HepG2 (cell line): ENCODE measurements around the gene SUDS3. TPM values are rescaled to one million over a fixed set of nuclear protein-coding genes. Genes with fewer than 3 reads are reported as not detected.

ENCODE experiments used
- CBX1 ChIP-seq: IDR thresholded peaks from one replicate; pipeline ENCODE4 v1.6.1; 2016; ENCODE audit warnings: antibody characterized with exemption, low read depth
- GATAD2A ChIP-seq: IDR thresholded peaks from 2 replicates; pipeline ENCODE4 v1.6.1; 2016
- HIVEP1 ChIP-seq: sonication (generic); formaldehyde crosslinking; IDR thresholded peaks from 2 replicates; pipeline ENCODE4 v1.4.0; 2020; ENCODE audit warnings: mild to moderate bottlenecking, missing genetic modification reagents
- HMG20A ChIP-seq: IDR thresholded peaks from 2 replicates; pipeline ENCODE4 v1.6.1; 2016; ENCODE audit warnings: borderline replicate concordance
- HMGA1 ChIP-seq: sonication (generic); formaldehyde crosslinking; conservative IDR thresholded peaks from 2 replicates; pipeline ENCODE4 v1.4.0; 2020; ENCODE audit warnings: missing genetic modification reagents
- KLF11 ChIP-seq: IDR thresholded peaks from 2 replicates; pipeline ENCODE4 v1.6.1; 2016; ENCODE audit warnings: missing compliant biosample characterization
- NCOA5 ChIP-seq: sonication (generic); formaldehyde crosslinking; IDR thresholded peaks from 2 replicates; pipeline ENCODE4 v1.4.0; 2020; ENCODE audit warnings: missing genetic modification reagents
- NR1H2 ChIP-seq: sonication (generic); formaldehyde crosslinking; IDR thresholded peaks from 2 replicates; pipeline ENCODE4 v1.8.1; 2022; ENCODE audit warnings: low read depth, missing genetic modification reagents, borderline replicate concordance
- SNAPC2 ChIP-seq: sonication (generic); formaldehyde crosslinking; IDR thresholded peaks from 2 replicates; pipeline ENCODE4 v1.8.1; 2022; ENCODE audit warnings: mild to moderate bottlenecking, missing genetic modification reagents
- STAG1 ChIP-seq: sonication (generic); formaldehyde crosslinking; IDR thresholded peaks from 2 replicates; pipeline ENCODE4 v1.4.0; 2020; ENCODE audit warnings: missing genetic modification reagents
- TEAD3 ChIP-seq: optimal IDR thresholded peaks from 2 replicates; pipeline ENCODE3; 2016; ENCODE audit warnings: borderline replicate concordance
- ZNF350 ChIP-seq: sonication (generic); formaldehyde crosslinking; IDR thresholded peaks from 2 replicates; pipeline ENCODE4 v1.4.0; 2020; ENCODE audit warnings: mild to moderate bottlenecking, low read depth, missing genetic modification reagents, borderline replicate concordance
- ZNF354B ChIP-seq: sonication (generic); formaldehyde crosslinking; IDR thresholded peaks from 2 replicates; pipeline ENCODE4 v1.8.0; 2022; ENCODE audit warnings: mild to moderate bottlenecking, missing genetic modification reagents
- ZNF383 ChIP-seq: sonication (generic); formaldehyde crosslinking; IDR thresholded peaks from 2 replicates; pipeline ENCODE4 v1.4.0; 2020; ENCODE audit warnings: missing genetic modification reagents, mild to moderate bottlenecking, borderline replicate concordance
- ZNF790 ChIP-seq: sonication (generic); formaldehyde crosslinking; IDR thresholded peaks from 2 replicates; pipeline ENCODE4 v1.8.0; 2022; ENCODE audit warnings: missing genetic modification reagents, mild to moderate bottlenecking, borderline replicate concordance
- ZNF839 ChIP-seq: sonication (generic); formaldehyde crosslinking; IDR thresholded peaks from 2 replicates; pipeline ENCODE4 v1.4.0; 2020; ENCODE audit warnings: missing genetic modification reagents, mild to moderate bottlenecking, borderline replicate concordance
- ZSCAN12 ChIP-seq: sonication (generic); formaldehyde crosslinking; IDR thresholded peaks from 2 replicates; pipeline ENCODE4 v1.9.0; 2021; ENCODE audit warnings: mild to moderate bottlenecking, missing genetic modification reagents
- ZSCAN31 ChIP-seq: sonication (generic); formaldehyde crosslinking; IDR thresholded peaks from 2 replicates; pipeline ENCODE4 v1.5.0; 2020; ENCODE audit warnings: low read depth, mild to moderate bottlenecking, missing genetic modification reagents
- polyA plus RNA-seq, 8 experiments: library from polyadenylated mRNA; depleted of rRNA in 3 of 8; stranded (reverse) in 7 of 8; unstranded in 1 of 8; fragments of >200 nt; fragmentation: Illumina TruSeq in 4 of 8; extraction: Trizol in 4 of 8; gene quantifications; 2 replicates each; pipeline versions ENCODE4 v1.2.1 to v1.2.3, GENCODE V29; 2011 to 2016; ENCODE audit warnings: low read depth in 4 of 8, missing spikeins in 1 of 8, mixed read lengths in 1 of 8; ENCODE audit not compliant: insufficient read depth in 1 of 8
- total RNA-seq, 5 experiments: library from RNA; depleted of rRNA; stranded (reverse); fragments of >200 nt; fragmentation: Illumina TruSeq; extraction: Trizol; gene quantifications; 2 replicates each; pipeline ENCODE4 v1.2.3, GENCODE V29; 2016; ENCODE audit warnings: low read depth in 1 of 5
- TF ChIP-seq, protein P1 (sequence below): sonication (generic); formaldehyde crosslinking; IDR thresholded peaks from 2 replicates; pipeline ENCODE4 v1.8.0; 2022; ENCODE audit warnings: missing genetic modification reagents, mild to moderate bottlenecking, inconsistent platforms, borderline replicate concordance
- TF ChIP-seq, protein P2 (sequence below): sonication (generic); formaldehyde crosslinking; IDR thresholded peaks from 2 replicates; pipeline ENCODE4 v1.5.1; 2020; ENCODE audit warnings: mild to moderate bottlenecking, moderate library complexity, missing genetic modification reagents
- TF ChIP-seq, protein P3 (sequence below): sonication (generic); formaldehyde crosslinking; IDR thresholded peaks from 2 replicates; pipeline ENCODE4 v1.4.0; 2020; ENCODE audit warnings: missing genetic modification reagents

The SUDS3 gene
- total and polyA plus RNA-seq, 2 of the 13 experiments (the other 11 are each of a cell fraction or from before 2014, with no cell fraction given) = 20.2 to 33.1 TPM

DNA sequence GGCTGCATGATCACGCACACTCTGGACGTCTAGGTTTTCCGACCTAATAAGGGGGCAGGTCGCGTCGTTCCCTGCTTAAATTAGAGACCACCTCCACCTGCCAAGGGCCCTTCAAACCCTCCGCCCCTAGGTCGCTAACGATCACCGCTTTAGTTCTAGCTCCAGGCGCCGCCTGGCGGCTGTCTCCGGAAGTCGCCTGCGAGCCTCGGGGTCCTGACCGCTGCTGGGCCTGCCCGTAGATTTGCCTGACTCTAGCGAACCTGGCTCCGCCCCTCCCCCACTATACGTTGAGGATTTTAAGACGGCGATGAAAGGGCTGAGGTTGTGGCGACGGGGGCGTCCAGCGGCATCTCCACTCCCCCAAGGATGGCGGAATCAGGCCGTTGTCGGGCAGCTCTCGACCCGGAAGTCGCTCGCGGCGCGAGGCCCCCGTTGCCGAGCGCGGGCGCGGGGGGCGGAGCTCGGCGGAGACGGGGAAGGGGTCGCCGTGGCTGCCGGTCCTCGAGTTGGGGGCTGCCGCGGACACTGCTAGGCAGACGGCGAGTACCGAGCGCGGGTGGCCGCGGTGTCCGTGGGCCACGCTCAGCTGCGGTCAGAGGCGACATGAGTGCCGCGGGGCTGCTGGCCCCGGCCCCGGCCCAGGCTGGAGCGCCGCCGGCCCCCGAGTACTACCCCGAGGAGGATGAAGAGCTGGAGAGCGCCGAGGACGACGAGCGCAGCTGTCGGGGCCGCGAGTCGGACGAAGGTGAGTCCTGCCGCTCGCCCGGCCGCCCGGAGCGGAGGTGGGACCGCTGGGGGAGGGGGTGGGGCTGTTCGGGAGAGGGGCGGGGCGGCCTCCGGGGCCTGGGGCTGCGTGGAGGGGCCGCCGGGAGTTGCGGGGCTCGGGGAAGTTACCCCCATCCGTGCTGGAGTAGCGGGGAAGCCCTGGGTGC, at the start of gene SUDS3 (continued):
- TF ChIP-seq ZNF354B (no peak), NR1H2 (no peak), ZNF839 (CRISPR knock-in tag) (peak; percentile 79; the same call in 1 of the 2 replicates), ZNF350 (peak; percentile 86; the same call in 1 of the 2 replicates), NCOA5 (CRISPR knock-in tag) (no peak), CBX1 (no peak), HMGA1 (CRISPR knock-in tag) (no peak), ZSCAN31 (CRISPR knock-in tag) (peak; percentile 75; the same call in 1 of the 2 replicates), STAG1 (CRISPR knock-in tag) (peak; percentile 86), ZNF383 (CRISPR knock-in tag) (0 out of 2 replicates have a peak, but pooled peaks have one; percentile 46), ZSCAN12 (CRISPR knock-in tag) (no peak), HIVEP1 (CRISPR knock-in tag) (no peak; the same call in 1 of the 2 replicates), SNAPC2 (0 out of 2 replicates have a peak, but pooled peaks have one; percentile 51), HMG20A (CRISPR knock-in tag) (no peak), KLF11 (CRISPR knock-in tag) (no peak), TEAD3 (CRISPR knock-in tag) (peak; percentile 56), ZNF790 (CRISPR knock-in tag) (no peak), GATAD2A (CRISPR knock-in tag) (peak; percentile 50)
- TF ChIP-seq, protein P1, sequence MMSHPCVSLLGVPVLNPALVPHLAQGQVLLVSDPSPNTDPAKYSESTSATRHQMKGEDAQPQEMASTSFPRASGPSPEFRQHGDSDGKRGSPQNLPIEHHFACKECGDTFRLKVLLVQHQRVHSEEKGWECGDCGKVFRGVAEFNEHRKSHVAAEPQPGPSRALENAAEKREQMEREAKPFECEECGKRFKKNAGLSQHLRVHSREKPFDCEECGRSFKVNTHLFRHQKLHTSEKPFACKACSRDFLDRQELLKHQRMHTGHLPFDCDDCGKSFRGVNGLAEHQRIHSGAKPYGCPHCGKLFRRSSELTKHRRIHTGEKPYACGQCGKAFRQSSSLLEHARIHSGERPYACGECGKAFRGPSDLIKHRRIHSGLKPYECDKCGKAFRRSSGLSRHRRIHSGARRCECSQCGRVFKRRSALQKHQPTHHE = peak; percentile 48; the same call in 1 of the 2 replicates
- TF ChIP-seq, protein P2, sequence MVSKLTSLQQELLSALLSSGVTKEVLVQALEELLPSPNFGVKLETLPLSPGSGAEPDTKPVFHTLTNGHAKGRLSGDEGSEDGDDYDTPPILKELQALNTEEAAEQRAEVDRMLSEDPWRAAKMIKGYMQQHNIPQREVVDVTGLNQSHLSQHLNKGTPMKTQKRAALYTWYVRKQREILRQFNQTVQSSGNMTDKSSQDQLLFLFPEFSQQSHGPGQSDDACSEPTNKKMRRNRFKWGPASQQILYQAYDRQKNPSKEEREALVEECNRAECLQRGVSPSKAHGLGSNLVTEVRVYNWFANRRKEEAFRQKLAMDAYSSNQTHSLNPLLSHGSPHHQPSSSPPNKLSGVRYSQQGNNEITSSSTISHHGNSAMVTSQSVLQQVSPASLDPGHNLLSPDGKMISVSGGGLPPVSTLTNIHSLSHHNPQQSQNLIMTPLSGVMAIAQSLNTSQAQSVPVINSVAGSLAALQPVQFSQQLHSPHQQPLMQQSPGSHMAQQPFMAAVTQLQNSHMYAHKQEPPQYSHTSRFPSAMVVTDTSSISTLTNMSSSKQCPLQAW (CRISPR knock-in tag) = peak; percentile 95
- TF ChIP-seq, protein P3, sequence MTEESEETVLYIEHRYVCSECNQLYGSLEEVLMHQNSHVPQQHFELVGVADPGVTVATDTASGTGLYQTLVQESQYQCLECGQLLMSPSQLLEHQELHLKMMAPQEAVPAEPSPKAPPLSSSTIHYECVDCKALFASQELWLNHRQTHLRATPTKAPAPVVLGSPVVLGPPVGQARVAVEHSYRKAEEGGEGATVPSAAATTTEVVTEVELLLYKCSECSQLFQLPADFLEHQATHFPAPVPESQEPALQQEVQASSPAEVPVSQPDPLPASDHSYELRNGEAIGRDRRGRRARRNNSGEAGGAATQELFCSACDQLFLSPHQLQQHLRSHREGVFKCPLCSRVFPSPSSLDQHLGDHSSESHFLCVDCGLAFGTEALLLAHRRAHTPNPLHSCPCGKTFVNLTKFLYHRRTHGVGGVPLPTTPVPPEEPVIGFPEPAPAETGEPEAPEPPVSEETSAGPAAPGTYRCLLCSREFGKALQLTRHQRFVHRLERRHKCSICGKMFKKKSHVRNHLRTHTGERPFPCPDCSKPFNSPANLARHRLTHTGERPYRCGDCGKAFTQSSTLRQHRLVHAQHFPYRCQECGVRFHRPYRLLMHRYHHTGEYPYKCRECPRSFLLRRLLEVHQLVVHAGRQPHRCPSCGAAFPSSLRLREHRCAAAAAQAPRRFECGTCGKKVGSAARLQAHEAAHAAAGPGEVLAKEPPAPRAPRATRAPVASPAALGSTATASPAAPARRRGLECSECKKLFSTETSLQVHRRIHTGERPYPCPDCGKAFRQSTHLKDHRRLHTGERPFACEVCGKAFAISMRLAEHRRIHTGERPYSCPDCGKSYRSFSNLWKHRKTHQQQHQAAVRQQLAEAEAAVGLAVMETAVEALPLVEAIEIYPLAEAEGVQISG (CRISPR knock-in tag) = peak; percentile 77
